Adipocyte (in vitro differentiated cells): ENCODE results near the gene SLC39A12.

Experiments
- DNase-seq: peaks from one replicate; pipeline ENCODE4 v3.0.0-alpha.2; 2015; ENCODE audit warnings: low read depth
- H3K27me3 ChIP-seq: replicated peaks from 2 replicates; pipeline ENCODE4 v1.7.0; 2013; ENCODE audit warnings: mild to moderate bottlenecking, low read length, moderate library complexity; ENCODE audit not compliant: control insufficient read depth, insufficient read depth
- H3K36me3 ChIP-seq: 2 replicates; pipeline ENCODE4 v1.7.0; 2013; ENCODE audit warnings: low read length, mild to moderate bottlenecking, moderate library complexity; ENCODE audit not compliant: control insufficient read depth, insufficient read depth, severe bottlenecking
- H3K4me1 ChIP-seq: 2 replicates; pipeline ENCODE4 v1.7.0; 2013; ENCODE audit warnings: mild to moderate bottlenecking, low read length, moderate library complexity; ENCODE audit not compliant: control insufficient read depth, insufficient read depth
- H3K4me3 ChIP-seq: 2 replicates; pipeline ENCODE4 v1.7.0; 2013; ENCODE audit warnings: mild to moderate bottlenecking, low read length, moderate library complexity
- H3K9ac ChIP-seq: 2 replicates; pipeline ENCODE4 v1.7.0; 2013; ENCODE audit warnings: mild to moderate bottlenecking, low read length, moderate library complexity
- H3K9me3 ChIP-seq: 2 replicates; pipeline ENCODE4 v1.7.0; 2013; ENCODE audit warnings: mild to moderate bottlenecking, low read length, moderate library complexity; ENCODE audit not compliant: control insufficient read depth

The SLC39A12 gene

DNA sequence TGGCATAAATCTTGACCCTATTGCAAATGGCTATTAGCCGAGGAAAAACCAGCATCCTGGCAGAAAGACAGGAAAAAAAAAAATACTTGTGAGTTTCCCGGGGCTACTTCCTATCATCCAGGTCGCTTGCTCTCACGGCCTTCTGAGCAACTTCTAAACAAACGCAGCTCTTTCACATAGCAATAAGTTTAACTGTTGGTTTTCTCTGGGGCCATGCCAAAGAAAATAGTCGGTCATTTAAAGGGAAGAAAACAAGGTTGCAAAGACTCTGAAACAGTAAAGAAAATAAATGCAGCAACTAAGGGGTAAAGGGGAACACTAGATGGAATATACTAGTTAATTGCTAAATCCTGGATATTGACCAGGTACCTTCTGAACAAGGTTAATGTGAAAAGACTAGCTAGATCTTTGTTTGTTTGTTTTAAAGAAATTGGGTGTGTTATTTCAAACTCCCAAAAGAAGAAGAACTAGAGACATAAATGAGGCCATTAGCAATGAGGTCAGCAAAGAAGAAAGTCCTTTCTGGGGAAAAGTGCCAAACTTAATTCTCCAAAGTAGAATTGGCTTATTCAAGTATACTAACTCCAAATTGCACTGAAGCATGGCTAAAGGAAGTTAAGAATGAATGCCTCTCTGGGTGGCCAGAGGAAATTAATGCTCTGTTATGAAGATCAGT, 54.2 kb downstream of the SLC39A12 start:
- Histone ChIP-seq H3K4me1 (peaks cover 23% of the 10 kb centered on the region), H3K9ac (peak overlapping the region; percentile 38)

DNA sequence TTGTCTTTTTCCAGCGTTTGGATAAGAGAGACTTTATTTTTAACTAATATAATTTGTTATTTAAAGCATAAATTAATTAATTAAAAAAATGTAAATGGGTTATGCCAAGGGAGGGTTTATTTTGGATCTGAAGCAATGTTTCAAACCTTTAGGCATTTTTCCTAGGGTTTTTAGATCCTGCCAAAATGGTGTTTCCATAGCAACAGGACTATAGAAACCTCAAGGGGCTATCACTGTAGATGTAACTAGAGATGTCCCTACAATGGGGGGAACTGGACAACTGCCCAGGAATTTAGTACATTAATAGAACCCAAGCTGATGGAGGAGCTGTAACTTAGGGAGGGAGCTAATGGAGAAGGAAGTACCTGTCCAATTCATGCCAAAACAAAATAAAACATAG, 57.3 kb downstream of the SLC39A12 start:
- H3K4me3 ChIP-seq = no peak overlapping the region
- H3K27me3 ChIP-seq = no peaks in the 10 kb centered on the region
- H3K36me3 ChIP-seq = no peaks in the 10 kb centered on the region
- no peak overlapping the region for H3K9ac ChIP-seq
- DNase-seq = no peak
- peaks cover 23% of the 10 kb centered on the region for H3K4me1 ChIP-seq
- no peaks in the 10 kb centered on the region for H3K9me3 ChIP-seq

More for the DNA sequence above, 54.2 kb downstream of the SLC39A12 start:
- Histone ChIP-seq H3K36me3 (no peaks in the 10 kb centered on the region), H3K27me3 (no peaks in the 10 kb centered on the region), H3K9me3 (no peaks in the 10 kb centered on the region), H3K4me3 (peak overlapping the region; percentile 64)
- peak; percentile 63 for DNase-seq

DNA sequence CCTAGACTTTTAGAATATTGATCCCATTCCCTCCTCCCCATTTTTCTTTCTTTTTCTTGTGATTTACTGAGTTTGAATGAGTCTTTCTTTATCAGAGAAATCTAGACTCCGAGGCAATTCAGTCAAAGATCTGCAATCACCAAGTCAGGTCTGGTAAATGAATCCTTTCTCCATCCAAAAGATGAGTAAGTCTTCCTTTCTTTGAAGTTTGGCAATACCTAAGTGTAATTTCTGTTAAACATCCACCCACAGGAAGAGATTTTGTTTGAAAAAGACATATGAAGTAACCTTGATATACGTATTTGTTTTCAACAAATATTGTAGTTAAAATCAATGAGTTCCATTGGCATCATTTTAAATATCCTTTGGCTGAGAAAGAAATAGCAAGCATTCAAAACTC, 58.3 kb downstream of the SLC39A12 start:
- Histone ChIP-seq H3K9ac (no peak overlapping the region), H3K4me1 (peaks cover 22% of the 10 kb centered on the region), H3K27me3 (no peaks in the 10 kb centered on the region), H3K9me3 (no peaks in the 10 kb centered on the region), H3K36me3 (no peaks in the 10 kb centered on the region), H3K4me3 (peak overlapping the region; percentile 17)
- DNase-seq = no peak

DNA sequence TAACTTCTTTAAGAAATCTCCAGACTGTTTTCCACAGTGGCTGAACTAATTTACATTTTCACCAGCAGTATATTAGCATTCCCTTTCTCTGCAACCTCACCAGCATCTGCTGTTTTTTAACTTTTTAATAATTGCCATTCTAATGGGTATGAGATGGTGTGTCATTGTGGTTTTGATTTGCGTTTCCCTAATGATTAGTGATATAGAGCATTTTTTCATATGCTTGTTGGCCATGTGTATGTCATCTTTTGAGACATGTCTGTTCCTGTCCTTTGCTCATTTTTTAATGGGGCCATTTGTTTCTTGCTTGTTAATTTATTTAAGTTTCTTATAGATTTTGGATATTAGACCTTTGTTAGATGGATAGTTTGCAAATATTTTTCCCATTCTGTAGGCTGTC, 68.8 kb downstream of the SLC39A12 start:
- Histone ChIP-seq H3K4me1 (no peaks in the 10 kb centered on the region), H3K27me3 (no peaks in the 10 kb centered on the region), H3K4me3 (no peak overlapping the region), H3K9ac (no peak overlapping the region), H3K9me3 (peaks cover 27% of the 10 kb centered on the region), H3K36me3 (no peaks in the 10 kb centered on the region)
- DNase-seq = no peak

DNA sequence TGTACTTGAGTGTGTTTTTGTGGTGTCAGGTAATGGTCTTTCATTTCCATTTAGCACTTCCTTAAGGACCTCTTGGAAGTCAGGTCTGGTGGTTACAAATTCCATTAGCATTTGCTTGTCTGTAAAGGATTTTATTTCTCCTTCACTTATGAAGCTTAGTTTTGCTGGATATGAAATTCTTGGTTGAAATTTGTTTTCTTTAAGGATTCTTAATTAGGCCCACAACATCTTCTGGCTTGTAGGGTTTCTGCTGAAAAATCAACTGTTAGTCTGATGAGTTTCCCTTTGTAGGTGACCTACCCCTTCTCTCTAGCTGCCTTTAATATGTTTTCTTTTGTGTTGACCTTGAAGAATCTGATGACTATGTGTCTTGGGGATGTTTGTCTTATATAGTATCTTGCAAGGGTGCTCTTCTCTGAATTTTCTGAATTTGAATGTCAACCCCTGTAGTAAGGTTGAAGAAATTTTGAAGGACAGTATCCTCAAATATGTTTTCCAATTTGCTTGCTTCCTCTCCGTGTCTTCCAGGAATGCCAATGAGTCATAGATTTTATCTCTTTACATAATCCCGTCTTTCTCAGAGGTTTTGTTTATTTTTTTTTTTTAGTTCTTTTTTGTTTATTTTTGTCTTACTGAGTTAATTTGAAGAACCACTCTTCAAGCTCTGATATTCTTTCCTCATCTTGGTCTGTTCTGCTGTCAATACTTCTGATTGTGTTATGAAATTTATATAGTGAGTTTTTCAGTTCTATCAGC, 70.2 kb downstream of the SLC39A12 start:
- no peaks in the 10 kb centered on the region for H3K36me3 ChIP-seq
- no peak overlapping the region for H3K4me3 ChIP-seq
- no peaks in the 10 kb centered on the region for H3K27me3 ChIP-seq
- peaks cover 31% of the 10 kb centered on the region for H3K9me3 ChIP-seq
- H3K9ac ChIP-seq = no peak overlapping the region
- no peak for DNase-seq
- no peaks in the 10 kb centered on the region for H3K4me1 ChIP-seq

GRCh38 chr10:18043148-18044006, 91.7 kb downstream of the SLC39A12 start:
- H3K4me1 ChIP-seq = no peaks in the 10 kb centered on the region
- no peaks in the 10 kb centered on the region for H3K36me3 ChIP-seq
- H3K9me3 ChIP-seq = no peaks in the 10 kb centered on the region
- H3K4me3 ChIP-seq = no peak overlapping the region
- no peaks in the 10 kb centered on the region for H3K27me3 ChIP-seq
- no peak overlapping the region for H3K9ac ChIP-seq
- peak; percentile 46 for DNase-seq

- peak; percentile 83 for DNase-seq
- no peak overlapping the region for H3K4me3 ChIP-seq
Observed at GRCh38 chr10:18044976-18045720, 93.4 kb downstream of the SLC39A12 start.

GRCh38 chr10:18056583-18056982, 104.9 kb downstream of the SLC39A12 start:
- no peak overlapping the region for H3K4me3 ChIP-seq

More at GRCh38 chr10:18044976-18045720, 93.4 kb downstream of the SLC39A12 start:
- no peaks in the 10 kb centered on the region for H3K4me1 ChIP-seq
- no peaks in the 10 kb centered on the region for H3K9me3 ChIP-seq
- H3K27me3 ChIP-seq = peaks cover 10% of the 10 kb centered on the region
- H3K9ac ChIP-seq = no peak overlapping the region
- no peaks in the 10 kb centered on the region for H3K36me3 ChIP-seq

DNA sequence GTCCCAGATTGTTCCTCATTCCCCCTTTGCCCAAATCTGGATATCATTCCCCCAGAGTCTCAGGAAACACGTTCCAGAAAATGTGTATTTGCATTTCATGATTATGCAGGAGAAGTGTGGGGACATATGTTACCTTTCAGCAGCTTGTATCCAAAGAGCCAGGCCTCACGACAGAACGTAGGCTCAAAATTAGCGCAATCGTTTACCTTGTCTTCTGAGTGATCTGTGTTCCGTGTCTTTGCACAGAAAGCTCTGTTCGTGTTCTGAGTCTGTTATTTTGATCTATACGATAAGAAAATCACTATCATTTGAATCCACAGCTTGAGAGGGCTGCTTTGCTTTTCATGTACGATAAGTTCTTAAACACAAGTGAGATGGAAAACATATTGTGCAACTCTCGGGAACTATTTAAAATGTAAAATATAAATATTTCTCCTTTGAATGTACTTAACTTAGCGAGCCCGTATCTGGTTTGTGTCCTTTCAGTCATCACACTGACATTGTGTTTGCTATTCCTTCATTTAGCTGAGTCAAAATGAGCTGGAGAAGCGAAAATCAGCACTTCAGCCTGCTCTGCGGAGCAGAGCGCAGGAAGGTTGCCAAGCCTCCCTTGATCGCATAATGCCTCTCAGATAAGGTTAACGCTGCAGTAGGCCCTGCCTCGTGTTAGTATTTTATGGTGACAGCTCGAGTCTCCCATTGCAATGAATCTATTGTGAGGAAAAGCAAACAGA, 108.3 kb downstream of the SLC39A12 start:
- no peak overlapping the region for H3K4me3 ChIP-seq
- H3K9ac ChIP-seq = no peak overlapping the region
- H3K36me3 ChIP-seq = no peaks in the 10 kb centered on the region
- peaks cover 12% of the 10 kb centered on the region for H3K9me3 ChIP-seq
- H3K4me1 ChIP-seq = no peaks in the 10 kb centered on the region
- DNase-seq = no peak
- H3K27me3 ChIP-seq = no peaks in the 10 kb centered on the region

More at GRCh38 chr10:18056583-18056982, 104.9 kb downstream of the SLC39A12 start:
- H3K9ac ChIP-seq = no peak overlapping the region
- peaks cover 10% of the 10 kb centered on the region for H3K9me3 ChIP-seq
- H3K36me3 ChIP-seq = no peaks in the 10 kb centered on the region
- DNase-seq = no peak
- H3K27me3 ChIP-seq = no peaks in the 10 kb centered on the region
- H3K4me1 ChIP-seq = no peaks in the 10 kb centered on the region

DNA sequence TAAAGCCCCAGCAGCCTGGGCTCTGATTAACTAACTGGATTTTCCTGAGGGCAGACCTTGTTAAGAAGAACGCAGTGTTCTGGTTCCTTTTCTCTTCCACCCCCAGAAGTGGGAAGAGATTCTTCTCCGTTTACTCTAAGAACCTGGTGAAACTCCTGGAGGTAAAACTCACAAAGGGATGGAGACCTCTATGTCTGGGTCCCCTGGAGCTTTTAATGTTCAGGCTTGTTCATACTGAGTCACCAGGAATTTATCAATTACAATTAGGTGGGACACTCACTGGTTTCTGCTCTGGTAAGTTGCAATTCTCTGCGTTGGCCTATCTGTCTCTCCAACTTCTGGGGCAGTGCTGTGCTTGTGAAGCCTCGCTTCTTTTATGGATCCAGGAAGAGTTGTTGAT, 115.2 kb downstream of the SLC39A12 start:
- DNase-seq = no peak
- H3K4me3 ChIP-seq = no peak overlapping the region
- H3K36me3 ChIP-seq = no peaks in the 10 kb centered on the region
- peaks cover 6% of the 10 kb centered on the region for H3K4me1 ChIP-seq
- no peak overlapping the region for H3K9ac ChIP-seq
- peaks cover 10% of the 10 kb centered on the region for H3K9me3 ChIP-seq
- no peaks in the 10 kb centered on the region for H3K27me3 ChIP-seq
